Endodermal cell (in vitro differentiated cells): ENCODE measurements around the gene ACAD11. TPM values are rescaled to one million over a fixed set of nuclear protein-coding genes. Genes with fewer than 3 reads are reported as not detected.

Experiments
- DNase-seq: peaks from one replicate; pipeline ENCODE4 v3.0.0-alpha.2; 2017
- H3K27ac ChIP-seq: 2 replicates; pipeline ENCODE4 v1.5.1; 2013; ENCODE audit warnings: mild to moderate bottlenecking, low read depth, low read length, moderate library complexity
- H3K27me3 ChIP-seq: 2 replicates; pipeline ENCODE4 v1.6.1; 2013; ENCODE audit warnings: mild to moderate bottlenecking, low read length, moderate library complexity; ENCODE audit not compliant: insufficient read depth, control insufficient read depth, poor library complexity, severe bottlenecking
- H3K36me3 ChIP-seq: 2 replicates; pipeline ENCODE4 v1.7.0; 2013; ENCODE audit warnings: mild to moderate bottlenecking, low read length, moderate library complexity; ENCODE audit not compliant: control insufficient read depth, insufficient read depth
- H3K4me1 ChIP-seq: one replicate; pipeline ENCODE4 v1.7.0; 2013; ENCODE audit warnings: low read length; ENCODE audit not compliant: control insufficient read depth, insufficient read depth
- H3K4me3 ChIP-seq: 2 replicates; pipeline ENCODE4 v1.5.1; 2013; ENCODE audit warnings: mild to moderate bottlenecking, low read length, moderate library complexity
- H3K9ac ChIP-seq: 2 replicates; pipeline ENCODE4 v1.6.1; 2013; ENCODE audit warnings: mild to moderate bottlenecking, low read length, moderate library complexity; ENCODE audit not compliant: poor library complexity, severe bottlenecking; ENCODE audit errors: extremely low read depth
- H3K9me3 ChIP-seq: 2 replicates; pipeline ENCODE4 v1.6.1; 2013; ENCODE audit warnings: mild to moderate bottlenecking, low read length, moderate library complexity; ENCODE audit not compliant: control insufficient read depth
- H3K27ac Mint-ChIP-seq: 2 replicates; pipeline ENCODE4 v1.8.0; 2020; ENCODE audit warnings: mixed read lengths
- H3K27me3 Mint-ChIP-seq: 2 replicates; pipeline ENCODE4 v1.8.0; 2021; ENCODE audit warnings: mild to moderate bottlenecking, mixed read lengths; ENCODE audit not compliant: insufficient read depth
- H3K36me3 Mint-ChIP-seq: 2 replicates; pipeline ENCODE4 v1.8.0; 2020; ENCODE audit warnings: low read depth, mixed read lengths
- H3K4me1 Mint-ChIP-seq: 2 replicates; pipeline ENCODE4 v1.8.0; 2020; ENCODE audit warnings: mixed read lengths
- H3K4me3 Mint-ChIP-seq: 2 replicates; pipeline ENCODE4 v1.8.0; 2020; ENCODE audit warnings: mild to moderate bottlenecking, moderate library complexity, mixed read lengths
- H3K9me3 Mint-ChIP-seq: 2 replicates; pipeline ENCODE4 v1.8.0; 2020; ENCODE audit warnings: mild to moderate bottlenecking, mixed read lengths
- CTCF ChIP-seq: fragments of 200-600 bp; sonication (generic); conservative IDR thresholded peaks from 2 replicates; pipeline ENCODE4 v1.5.0; 2021; ENCODE audit warnings: antibody characterized with exemption, mild to moderate bottlenecking
- WGBS, 2 experiments: methylation state at CpG; one replicate each; pipeline versions ENCODE4 v1.1.5 to v1.1.7; 2013; ENCODE audit warnings: missing lambda C conversion rate in 2 of 2, mixed read lengths in 1 of 2; ENCODE audit not compliant: insufficient coverage in 1 of 2, insufficient read length in 1 of 2; 5-methylcytosine and 5-hydroxymethylcytosine counted together
- total RNA-seq, 2 donors: library from RNA; stranded (reverse); fragmentation: NEBNext Ultra II Directional in 1 of 2; extraction: Animal tissue kit (Norgen Biotek cat#: 25700) in 1 of 2; gene quantifications; 2 replicates in 1 of 2; 3 replicates in 1 of 2; pipeline ENCODE4 v1.2.1, GENCODE V29; 2021

Gene ACAD11
- total RNA-seq, 2 donors from 2014 or later = 21.4 to 22.8 TPM

DNA sequence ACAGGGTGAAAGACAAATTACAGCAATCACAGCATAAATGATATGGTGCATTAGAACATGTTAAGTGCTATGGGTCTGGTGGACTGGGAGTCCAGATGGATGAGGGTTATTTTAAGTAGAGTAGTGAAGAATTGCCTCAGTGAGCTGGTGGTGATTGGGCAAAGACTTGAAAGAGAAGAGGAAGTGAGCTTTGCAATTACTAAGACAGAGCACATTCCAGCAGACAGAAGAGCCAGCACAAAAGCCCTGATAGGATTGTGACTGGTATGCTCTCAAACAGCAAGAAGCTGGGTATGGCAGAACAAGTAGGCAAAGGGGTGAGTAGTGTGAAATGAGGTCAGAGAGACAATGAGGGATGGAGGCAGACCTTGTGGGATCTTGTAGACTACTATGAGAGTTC lies 64.6 kb downstream of the ACAD11 start:
- no peak overlapping the region for H3K9ac ChIP-seq
- no peaks in the 10 kb centered on the region for H3K9me3 ChIP-seq
- Mint-ChIP-seq H3K9me3 (no peaks in the 10 kb centered on the region), H3K4me1 (peaks cover 5% of the 10 kb centered on the region), H3K4me3 (no peak overlapping the region), H3K27me3 (no peaks in the 10 kb centered on the region), H3K27ac (no peak overlapping the region), H3K36me3 (peaks cover 14% of the 10 kb centered on the region)
- DNase-seq = peak; percentile 48
- no peaks in the 10 kb centered on the region for H3K4me1 ChIP-seq
- H3K36me3 ChIP-seq = no peaks in the 10 kb centered on the region
- no peak overlapping the region for H3K27ac ChIP-seq
- no peak for TF ChIP-seq CTCF
- H3K27me3 ChIP-seq = no peaks in the 10 kb centered on the region
- H3K4me3 ChIP-seq = no peak overlapping the region

DNA sequence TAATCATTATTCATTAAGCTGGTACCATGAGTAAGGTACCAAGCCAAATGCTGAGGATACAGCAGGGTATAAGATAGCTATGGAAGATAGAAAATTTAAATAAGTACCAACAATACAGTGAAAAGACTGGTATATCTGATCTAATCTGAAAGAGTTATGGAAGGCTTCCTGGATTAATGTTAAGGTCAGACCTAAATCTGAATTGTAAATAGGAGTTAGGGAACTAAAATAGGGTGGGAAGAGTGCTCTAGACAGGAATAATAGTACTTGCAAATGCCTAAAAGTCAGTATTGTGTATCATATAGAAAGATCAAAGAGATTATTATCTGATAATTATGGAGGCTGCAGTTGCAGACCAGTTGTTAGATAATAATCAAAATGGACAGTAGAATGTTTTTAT lies 65.1 kb downstream of the ACAD11 start:
- Mint-ChIP-seq H3K4me1 (peaks cover 5% of the 10 kb centered on the region), H3K27me3 (no peaks in the 10 kb centered on the region), H3K4me3 (no peak overlapping the region), H3K9me3 (no peaks in the 10 kb centered on the region), H3K36me3 (peaks cover 20% of the 10 kb centered on the region), H3K27ac (no peak overlapping the region)
- DNase-seq = no peak
- Histone ChIP-seq H3K27ac (no peak overlapping the region), H3K9me3 (no peaks in the 10 kb centered on the region), H3K9ac (no peak overlapping the region), H3K27me3 (no peaks in the 10 kb centered on the region), H3K4me3 (no peak overlapping the region), H3K4me1 (no peaks in the 10 kb centered on the region), H3K36me3 (no peaks in the 10 kb centered on the region)
- no peak for TF ChIP-seq CTCF

GRCh38 chr3:132593947-132594323 lies 65.7 kb downstream of the ACAD11 start:
- Histone ChIP-seq H3K4me3 (no peak overlapping the region), H3K4me1 (no peaks in the 10 kb centered on the region), H3K9me3 (no peaks in the 10 kb centered on the region), H3K27me3 (no peaks in the 10 kb centered on the region), H3K9ac (no peak overlapping the region), H3K36me3 (no peaks in the 10 kb centered on the region), H3K27ac (no peak overlapping the region)
- DNase-seq = no peak
- H3K4me3 Mint-ChIP-seq = no peak overlapping the region
- H3K27ac Mint-ChIP-seq = no peak overlapping the region
- H3K27me3 Mint-ChIP-seq = no peaks in the 10 kb centered on the region
- H3K36me3 Mint-ChIP-seq = peaks cover 21% of the 10 kb centered on the region
- TF ChIP-seq CTCF = no peak
- no peaks in the 10 kb centered on the region for H3K9me3 Mint-ChIP-seq
- peaks cover 5% of the 10 kb centered on the region for H3K4me1 Mint-ChIP-seq
- WGBS, 2 experiments = 97% methylated on average over 3 of the region's 3 CpGs; no CpG with 5 or more reads in 1 of the 2 experiments
